Activated naive CD4-positive, alpha-beta T cell (primary cell): Measurements from ENCODE around the gene NBAS.
"Not testable (repeated sequence)": the region's sequence is repeated elsewhere in the genome, so short reads cannot be mapped to it uniquely, and the experiment has no call there.

Source experiments
- DNase-seq, 4 experiments: peaks; one replicate each; lab custom pipeline; 2025; lab: John Stamatoyannopoulos, UW

The NBAS gene

DNA sequence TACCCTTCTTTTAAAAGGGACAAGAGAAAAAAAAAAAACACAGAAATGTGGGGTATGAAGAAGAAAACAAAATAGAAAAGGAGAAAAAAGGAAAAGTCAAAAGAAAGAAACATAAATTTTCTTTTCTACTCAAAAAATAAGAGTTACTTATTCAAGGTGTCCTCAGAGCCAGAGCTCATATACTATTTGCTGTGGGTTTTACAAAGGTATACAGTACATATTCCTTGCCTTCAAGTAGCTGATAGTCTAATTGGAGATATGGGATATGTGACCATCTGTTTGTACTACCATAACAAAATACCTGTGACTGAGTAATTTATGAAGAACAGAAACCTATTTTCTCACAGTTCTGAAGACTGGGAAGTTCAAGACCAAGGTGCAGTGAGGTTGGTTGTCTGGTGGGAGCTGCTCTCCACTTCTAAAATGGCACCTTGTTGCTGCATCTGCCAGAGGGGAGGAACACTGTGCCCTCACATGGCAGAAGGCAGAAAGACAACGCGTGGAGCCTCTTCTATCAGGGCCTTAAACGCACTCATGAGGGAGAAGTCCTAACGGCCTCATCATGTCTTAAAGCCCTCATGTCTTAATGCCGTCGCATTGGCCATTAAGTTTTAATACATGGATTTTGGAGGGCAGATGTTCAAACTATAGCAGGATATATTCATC is 33.9 kb downstream of the NBAS start:
- no peak for DNase-seq

DNA sequence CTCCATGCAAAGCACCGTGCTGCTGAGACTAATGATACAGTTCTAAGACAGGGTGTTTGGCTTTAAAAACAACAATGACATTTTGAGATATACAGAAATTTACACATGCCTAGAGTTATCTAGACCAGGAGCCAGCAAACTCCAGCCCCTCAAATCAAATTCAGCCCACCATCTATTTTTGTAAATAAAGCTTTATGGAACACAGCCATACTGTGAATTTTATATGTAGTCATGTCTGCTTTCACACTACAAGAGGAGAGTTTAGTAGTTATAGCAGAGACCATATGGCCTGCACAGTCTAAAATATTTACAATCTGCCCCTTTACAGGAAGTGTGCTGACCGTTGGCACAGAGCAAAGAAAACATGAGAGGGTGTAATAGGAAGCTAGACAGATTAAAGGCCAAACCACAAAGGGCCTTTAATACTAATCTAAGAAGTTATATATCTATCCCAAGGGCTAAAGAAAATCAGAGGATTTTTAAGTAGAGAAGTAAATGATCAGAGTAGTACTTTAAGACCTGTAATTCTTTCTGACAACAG is 39.4 kb downstream of the NBAS start:
- DNase-seq, result no peak

DNA sequence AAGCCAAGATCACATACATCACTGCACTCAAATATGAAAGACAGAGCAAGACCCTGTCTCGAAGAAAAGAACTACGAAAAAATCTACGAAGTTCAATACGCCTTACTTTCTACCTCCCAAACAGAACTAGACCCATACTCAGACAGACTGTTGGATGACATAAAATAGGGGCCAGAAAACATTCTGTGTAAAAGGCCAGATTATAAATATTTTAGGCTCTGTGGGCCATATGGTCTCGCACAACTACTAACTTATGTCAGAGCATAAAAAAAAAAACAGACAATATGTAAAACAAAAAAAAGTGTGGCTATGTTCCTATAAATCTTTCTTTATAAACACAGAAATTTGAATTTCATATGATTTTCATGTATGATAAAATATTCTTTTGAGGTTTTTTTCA is 40.8 kb downstream of the NBAS start:
- DNase-seq, result no peak

DNA sequence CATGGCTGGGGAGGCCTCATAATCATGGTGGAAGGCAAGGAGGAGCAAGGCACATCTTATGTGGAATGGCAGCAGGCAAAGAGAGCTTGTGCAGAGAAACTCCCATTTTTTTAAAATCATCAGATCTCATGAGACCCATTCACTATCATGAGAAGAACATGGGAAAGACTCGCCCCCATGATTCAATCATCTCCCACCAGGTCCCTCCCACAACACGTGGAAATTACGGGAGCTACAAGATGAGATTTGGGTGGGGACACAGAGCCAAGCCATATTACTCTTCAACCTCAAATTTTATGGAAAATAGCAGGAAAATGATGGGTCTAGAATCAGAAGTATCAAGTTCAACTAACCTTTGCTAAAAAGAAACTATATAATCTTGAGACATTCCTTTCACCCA is 42.4 kb downstream of the NBAS start:
- not testable (repeated sequence) for DNase-seq

DNA sequence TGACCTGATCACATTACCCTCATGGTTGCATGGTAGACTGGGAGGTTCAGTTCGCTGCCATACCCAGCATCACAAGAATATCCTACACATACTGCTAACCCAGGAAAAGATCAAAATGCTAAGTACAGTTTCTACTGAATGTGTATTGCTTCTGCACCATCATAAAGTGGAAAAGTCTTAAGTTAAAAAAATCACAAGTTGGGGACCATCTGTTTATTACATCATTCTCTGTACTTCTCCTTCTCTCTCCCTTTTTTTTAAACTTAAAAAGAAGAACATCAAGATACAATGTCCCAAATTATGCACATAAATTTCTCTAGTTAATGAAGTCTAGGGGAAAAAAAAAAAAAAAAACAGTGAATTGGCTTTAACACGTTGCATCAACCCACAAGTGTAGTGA is 43.3 kb downstream of the NBAS start:
- no peak for DNase-seq

DNA sequence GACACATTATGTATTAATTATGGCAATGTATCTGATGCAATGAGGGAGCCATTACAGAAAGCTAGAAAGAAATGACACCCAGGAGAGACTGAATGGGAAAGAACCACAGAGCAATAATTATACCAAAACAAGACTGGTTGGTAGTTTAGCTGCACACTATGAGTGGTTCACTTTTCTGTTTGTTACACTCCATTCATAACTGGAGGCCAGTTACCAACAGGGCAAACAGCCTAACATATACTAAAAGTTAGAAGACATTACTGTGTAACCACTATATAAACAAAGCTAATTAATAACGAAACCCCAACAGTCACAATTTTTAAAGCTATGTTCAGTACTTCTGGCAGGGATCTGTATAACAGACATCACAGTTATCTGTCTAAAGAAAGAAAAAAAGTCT is 49.4 kb downstream of the NBAS start:
- no peak for DNase-seq

DNA sequence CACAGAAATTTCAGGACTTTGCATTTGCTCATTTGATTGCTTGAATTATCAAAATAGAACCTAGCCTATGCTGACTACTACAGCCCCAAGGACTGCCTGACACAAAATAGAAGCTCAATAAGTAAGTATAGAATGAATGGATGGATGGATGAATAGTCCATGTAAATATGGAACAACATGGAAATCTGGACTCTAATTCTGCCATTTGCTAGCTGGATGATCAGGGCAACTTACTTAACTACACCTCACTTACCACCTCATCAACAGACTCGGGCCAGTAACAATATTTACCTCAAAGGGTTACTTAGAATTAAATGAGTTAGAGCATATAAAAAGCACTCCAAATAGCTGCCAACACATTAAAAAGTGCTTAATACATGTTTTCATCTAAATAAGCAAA is 50.6 kb downstream of the NBAS start:
- no peak for DNase-seq

DNA sequence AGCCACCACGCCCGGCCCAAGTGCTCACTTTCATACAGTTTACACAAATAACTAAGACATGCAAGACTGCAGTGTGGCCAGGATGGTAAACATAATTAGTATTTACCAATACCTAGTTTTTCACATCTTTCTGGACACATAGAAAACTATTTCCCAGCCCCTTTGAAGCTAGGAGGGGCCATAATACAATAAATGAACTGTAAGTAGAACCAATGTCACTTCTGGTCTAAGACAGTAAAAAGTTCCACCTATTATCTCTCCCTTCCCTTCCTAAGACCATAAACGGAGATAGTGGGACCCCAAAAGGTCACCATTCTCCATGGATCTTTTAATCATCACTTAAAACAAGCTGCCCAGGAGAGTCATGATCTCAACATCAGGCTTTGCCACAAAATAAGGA is 51.0 kb downstream of the NBAS start:
- no peak for DNase-seq

DNA sequence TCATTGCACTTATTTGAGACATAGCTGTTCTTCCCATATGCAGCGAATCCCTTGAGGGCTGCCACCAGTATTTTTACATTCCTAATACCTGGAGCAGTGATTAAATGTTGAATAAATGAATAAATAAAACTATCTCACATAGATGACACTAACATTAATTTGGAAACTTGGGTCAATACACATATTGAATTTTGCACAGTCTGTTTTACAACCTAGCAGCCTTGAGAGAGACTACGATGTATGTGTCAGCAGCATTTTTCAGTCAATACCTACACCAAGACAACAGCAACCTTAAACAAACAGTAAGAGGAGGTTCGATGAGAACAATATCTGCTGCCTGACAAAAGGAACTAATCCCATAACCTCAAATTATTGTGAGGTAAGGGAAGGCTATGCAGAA is 53.4 kb downstream of the NBAS start:
- DNase-seq, result no peak

DNA sequence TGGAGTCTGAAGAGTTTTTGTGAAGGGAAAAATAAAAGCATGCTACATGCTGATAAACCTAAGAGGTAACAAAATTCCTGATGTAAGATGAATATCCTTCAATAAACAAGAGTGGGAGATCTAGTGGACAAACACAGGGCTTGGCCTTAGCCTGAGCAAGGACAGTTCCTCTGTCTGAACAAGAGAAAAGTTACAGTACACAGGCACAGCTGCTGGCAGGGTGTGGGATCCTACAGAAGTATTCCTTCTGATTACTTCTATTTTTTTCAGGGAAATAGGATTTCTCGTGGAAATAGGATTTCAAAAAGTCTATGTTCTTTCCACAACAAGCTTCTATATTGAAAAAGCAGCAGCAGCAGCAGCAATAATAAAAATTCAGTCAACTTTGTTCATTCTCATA is 54.1 kb downstream of the NBAS start:
- DNase-seq, result no peak

DNA sequence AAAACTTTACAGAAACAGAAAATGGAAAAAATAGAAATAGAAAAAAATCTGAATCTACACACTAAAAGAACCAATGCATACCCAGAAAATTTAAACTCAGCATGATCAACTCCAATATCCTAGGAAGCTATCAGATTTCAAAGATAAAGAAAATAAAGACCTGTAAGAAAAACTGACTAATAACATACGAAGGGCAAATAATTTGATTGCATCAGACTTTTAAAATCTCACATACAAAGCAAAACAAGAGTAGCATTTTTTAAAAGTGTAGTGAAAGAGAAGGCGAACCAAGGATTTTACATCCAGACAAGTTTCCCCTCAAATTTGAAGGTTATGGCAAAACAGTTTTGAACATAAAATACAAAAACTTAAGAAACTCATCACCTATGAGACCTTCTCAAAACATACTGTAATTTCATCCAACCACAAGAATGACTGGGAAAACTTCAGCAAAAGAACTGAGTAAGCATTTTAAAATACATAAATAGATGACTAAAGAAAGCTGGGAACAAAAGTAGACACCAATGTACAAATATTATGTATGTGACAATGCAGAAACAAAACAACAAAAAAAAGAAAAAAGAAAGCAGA is 54.8 kb downstream of the NBAS start:
- DNase-seq, result no peak

DNA sequence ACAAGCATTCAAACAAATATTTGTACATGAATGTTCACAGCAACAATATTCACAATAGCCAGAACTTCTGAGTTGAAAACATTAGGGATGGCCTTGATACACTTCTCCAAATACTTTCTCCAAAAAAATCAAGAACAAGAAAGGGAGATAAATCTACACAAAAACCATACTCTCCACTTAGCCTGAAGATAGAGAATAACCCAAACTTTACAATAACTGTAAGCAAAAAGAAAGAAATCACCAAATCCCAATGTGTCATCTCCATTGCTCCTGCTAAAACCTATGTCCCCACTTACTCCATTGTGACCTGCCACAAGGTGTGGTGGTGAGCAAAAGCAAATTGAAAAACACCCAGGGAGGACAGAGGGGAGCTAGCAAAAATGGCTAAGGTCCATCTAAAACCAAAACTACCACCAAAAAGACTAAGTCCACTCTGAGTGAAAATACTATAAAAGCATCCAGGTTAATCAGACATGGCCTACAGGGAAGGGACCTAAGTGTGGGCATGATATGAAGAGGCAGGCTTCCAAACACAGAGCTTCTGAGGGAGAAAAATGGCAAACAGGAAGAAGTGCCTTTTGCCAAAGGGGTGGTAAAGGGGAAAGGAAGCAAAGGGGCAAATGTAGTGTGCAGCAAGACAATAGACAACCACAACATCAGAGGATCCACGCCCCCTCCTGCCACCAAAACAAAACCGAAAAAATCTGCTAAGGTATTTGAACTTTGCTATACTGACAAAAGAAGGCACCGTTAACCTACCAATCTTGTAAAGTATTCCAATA is 56.1 kb downstream of the NBAS start:
- no peak for DNase-seq

DNA sequence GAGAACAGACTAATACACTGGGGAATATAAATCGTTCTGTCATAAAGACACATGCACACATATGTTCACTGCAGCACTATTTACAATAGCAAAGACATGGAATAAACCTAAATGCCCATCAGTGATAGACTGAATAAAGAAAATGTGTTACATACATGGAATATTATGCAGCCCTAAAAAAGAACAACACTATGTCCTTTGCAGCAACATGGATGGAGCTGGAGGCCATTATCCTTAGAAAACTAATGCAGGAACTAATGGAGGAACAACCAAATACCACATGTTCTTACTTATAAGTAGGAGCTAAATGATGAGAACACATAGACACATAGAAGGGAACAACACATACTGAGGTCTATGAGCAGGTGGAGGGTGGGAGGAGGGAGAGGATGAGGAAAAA is 61.9 kb downstream of the NBAS start:
- DNase-seq, result not testable (repeated sequence)

DNA sequence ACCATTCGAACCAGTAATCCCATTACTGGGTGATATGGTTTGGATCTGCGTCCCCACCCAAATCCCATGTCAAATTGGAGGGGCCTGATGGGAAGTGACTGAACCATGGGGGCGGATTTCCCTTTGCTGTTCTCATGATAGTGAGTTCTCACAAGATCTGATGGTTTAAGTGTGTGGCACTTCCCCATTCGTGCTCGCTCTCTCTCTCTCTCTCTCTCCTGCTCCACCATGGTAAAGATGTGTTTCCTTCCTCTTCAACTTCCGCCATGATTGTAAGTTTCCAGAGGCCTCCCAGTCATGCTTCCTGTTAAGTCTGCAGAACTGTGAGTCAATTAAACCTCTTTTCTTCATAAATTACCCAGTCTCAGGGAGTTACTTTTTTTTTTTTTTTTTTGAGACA is 62.6 kb downstream of the NBAS start:
- no peak for DNase-seq

DNA sequence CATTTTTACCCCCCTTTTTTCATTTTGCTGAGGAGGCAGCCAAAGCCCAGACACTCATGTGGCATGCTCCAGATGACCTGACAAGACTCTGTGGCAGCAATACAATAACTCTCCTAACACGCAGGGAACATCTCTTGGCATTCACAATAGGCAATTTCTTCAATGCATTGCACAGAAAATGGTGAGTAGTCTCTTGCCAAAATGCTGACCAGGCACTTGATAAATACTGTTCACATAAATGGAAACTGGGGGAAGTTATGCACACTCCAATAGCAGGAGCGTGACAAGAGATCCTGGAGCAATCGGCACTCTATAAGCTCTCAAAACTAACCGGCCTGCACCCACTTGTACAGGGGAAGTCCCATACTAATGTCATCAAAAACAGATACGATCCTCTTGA is 66.3 kb downstream of the NBAS start:
- DNase-seq, result no peak

DNA sequence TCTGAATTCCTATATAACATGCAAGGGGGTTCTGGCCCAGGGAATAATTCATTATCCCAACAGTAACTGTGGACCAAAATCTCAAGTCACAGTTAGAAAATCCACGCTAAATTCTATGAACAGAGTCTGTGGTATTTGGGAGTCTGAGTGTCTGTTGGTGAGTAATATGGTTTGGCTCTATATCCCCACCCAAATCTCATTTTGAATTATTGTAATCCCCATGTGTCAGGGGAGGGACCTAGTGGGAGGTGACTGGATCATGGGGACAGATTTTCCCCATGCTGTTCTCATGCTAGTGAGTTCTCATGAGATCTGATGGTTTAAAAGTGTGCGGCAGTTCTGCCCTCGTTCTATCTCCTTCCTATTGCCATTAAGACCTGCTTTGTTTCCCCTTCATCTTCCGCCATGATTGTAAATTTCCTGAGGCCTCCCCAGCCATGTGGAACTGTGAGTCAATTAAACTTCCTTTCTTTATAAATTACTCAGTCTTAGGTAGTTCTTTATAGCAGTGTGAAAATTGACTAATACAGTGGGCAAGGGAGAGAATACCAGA is 68.3 kb downstream of the NBAS start:
- DNase-seq, result no peak

DNA sequence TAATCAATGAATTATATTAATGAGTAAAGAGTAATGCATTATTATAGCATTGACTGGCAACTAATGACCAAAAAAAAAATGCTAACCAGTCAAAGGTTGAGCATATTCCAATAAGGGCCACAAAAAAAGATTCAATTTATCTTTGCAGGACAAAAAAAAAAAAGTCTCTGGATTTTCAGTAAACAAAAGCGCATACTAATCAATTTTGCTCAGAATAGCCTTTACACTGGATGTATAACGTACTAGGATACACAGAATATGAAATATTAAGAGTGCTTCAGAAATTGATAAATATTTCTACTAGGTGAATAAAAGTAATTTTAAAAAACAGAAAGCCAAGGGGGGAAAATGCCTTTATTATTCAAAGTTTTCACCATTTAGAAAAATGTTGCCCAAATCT is 74.4 kb downstream of the NBAS start:
- no peak for DNase-seq

DNA sequence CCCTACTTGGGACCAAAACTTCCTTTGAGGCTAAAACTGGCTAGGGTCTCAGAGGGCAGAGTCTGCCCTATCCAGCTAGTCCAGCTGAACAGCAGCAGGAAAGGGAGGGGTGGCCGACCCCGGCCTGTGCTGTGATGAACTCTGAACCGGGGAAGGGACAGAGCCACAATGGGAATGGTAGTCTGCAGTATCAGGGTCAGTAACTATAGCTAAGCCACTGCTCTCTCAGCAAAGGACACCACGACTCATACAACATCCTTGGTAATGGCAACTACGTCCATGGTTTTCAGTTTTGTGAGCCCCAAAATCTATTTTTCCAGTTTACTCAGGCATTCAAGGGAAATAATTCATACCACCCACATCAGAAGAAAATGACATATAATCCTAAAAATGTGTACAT is 75.2 kb downstream of the NBAS start:
- no peak for DNase-seq

DNA sequence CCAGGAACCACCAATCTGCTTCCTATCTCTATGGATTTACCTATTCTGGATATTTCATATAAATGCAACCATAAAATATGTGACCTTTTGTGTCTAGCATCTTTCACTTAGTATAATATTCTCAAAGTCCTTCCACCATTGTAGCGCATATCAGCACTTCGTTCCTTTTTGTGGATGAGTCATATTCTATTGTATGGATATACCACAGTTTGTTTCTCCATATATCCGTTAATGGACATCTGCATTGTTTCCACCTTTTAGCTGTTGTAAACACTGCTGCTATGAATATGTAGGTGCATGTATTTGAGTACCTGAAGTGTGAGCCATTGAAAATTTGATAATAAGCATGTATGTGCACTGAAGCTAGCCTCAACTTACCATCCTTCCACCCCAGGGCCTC is 80.1 kb downstream of the NBAS start:
- no peak for DNase-seq

DNA sequence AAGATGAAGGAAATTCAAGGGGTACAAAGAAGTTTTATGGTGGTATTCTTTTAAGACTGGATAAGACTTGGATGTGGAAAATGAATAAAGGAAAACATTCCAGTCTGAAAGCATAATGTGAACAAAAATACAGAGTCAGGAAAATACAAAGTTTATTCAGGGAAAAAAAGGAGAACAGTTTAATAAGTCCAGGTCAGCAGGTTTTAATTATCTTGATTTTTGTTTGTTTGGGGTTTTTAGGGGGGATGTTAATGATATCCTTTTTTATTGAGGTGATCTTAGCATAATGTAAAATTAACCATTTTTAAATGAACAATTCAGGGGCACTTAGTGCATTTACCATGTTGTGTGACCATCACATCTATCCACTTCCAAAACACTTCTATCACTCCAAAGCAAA is 80.6 kb downstream of the NBAS start:
- no peak for DNase-seq

DNA sequence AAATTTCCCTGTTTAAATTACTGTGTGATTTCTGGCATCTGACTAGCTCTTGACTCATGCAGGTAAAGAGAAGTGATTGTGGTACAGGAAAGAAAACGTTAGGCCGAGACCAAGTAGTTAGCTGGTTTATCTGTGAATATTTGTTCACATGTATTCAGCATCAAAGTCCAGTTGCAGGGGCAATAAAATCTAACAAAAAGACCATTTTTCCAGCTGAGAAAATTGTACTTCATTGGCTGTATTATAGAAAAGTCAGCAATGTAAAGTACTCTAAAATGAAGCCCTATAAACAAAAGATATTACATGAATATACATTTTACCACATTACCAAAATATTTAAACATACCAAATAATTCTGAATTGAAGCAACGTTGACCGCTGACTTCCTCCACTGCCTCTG is 88.3 kb downstream of the NBAS start:
- no peak for DNase-seq

DNA sequence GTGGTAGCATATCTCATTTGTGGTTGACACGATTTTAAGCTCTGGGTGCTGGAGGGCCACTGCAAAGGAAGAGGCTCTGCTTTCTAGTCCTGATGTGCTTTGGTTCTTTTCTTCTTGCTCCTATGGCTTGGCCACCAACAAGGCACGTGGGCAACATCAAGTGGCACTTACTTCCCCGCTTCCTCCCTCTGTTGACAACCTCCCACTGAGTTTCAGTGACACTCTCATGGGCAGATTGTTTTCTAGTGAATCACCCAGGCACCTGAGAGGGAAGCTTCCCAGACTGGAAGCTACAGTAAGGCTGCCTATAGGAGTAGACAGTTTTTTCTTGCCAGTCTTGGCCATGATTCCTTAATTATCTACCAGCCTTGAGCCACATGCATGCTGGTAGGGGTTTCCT is 89.0 kb downstream of the NBAS start:
- no peak for DNase-seq

DNA sequence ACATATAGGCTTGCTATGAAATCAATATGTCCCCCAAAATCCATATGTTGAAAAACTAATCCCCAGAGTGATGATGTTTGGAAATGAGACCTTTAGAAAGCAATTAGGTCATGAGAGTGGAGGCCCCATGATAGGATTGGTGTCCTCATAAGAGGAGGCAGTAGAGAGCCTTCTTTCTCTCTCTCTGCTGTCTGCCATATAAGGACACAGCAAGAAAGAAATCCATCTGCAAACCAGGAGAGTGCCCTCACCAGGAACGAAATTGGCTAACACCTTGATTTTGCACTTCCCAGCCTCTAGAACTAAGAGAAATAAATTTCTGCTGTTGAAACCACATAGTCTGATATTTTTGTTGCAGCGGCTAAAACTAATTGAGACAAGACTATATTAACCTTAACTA is 89.5 kb downstream of the NBAS start:
- DNase-seq, result no peak
